ENCODE results near the gene BRI3.

Gene BRI3

DNA sequence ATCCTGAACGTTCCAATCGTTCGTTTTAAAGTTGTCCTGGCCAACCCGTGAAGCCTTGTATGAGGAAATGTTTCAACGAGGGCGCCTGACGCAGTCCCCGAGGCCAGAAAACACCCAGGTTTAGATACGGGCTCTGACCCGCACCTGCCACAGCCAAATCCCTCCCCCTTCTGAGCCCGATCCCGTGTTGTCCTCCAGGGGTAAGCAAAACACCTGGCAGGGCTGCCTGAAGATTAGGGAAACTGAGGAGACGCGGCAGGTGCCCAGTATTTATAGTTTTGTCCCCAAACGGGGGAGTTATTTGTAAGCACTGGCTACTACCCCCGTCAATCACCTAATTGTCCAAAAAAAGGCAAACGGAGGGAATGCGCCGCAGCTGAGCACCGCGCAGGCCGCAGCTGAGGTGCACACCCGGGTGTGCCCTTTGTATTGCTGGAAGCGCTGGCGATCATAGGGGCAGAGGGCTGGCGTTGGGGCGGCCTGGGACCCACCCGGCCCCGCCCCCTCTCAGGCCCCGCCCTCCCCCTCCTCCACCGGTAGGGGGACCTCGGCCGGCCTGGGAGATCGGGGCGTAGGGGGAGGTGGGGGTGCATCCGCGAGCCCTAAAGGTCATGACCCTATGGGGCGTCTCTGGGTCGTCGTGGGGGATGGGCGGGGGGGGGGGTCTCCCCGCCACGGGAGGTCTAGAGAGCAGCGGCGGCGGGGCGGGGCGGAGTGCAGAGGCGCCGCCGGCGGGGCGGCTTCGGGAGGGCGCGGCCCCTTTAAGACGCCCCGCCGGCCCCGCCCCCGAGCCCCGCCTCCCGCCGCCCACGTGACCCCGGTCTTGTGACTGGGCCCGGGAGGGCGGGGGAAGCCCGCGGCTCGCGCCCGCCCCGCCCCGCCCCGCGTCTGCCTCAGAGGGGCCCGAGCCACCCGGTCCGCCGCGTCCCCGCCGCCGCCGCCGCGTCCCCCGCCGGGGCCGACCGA is at the start of gene BRI3:
Gene BRI3 (plus strand): TSS at position 896 of the 966 bp plus-strand sequence. CDS start 110 bp downstream, outside the sequence.
- DNase-seq (ENCODE audit: low spot score): peak; percentile 93

DNA sequence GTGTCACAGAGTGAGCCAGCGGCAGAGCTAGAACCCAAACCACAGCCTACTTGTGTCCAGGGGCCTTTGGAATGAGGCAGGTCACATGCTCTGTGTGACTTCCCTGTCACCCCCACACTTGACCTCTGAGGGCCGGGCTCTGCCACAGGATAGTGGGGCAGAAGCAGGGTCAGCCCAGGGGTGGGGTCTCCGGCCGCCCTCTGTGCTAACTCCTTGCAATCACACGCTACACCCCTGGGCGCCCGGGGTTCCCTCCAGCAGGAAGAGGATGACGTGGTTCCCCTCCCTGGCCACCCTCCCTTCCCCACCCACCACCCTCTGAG is 49.3 kb upstream of the BRI3 start:
- no peak for DNase-seq (ENCODE audit: low spot score)

DNA sequence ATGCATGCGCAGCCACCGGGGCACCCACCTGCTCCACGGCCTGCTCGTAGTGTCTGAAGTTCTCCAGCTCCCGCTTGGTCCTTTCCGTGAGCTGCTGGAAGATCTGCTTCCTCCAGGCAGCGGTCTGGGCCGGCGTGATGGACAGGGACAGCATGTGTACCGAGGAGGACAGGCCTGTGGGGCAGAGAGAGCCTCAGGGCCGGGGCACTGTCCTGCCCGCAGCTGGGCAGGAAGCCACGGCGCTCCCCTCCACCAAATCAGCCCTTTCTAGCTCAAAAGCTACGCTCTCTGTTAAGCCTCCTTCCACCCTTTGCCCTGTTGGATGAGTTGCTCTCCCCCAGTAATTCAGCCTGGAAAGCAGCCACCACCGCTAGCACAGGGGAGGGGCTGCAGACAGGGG is 48.7 kb upstream of the BRI3 start:
- DNase-seq (ENCODE audit: low spot score): no peak

- no peak for DNase-seq (ENCODE audit: low spot score)
Observed at GRCh38 chr7:98233219-98234070, 48.0 kb upstream of the BRI3 start.

GRCh38 chr7:98234429-98235147 is 46.9 kb upstream of the BRI3 start:
- no peak for DNase-seq (ENCODE audit: low spot score)

- DNase-seq (ENCODE audit: low spot score): no peak
Observed at GRCh38 chr7:98235901-98236300, 45.6 kb upstream of the BRI3 start.

DNA sequence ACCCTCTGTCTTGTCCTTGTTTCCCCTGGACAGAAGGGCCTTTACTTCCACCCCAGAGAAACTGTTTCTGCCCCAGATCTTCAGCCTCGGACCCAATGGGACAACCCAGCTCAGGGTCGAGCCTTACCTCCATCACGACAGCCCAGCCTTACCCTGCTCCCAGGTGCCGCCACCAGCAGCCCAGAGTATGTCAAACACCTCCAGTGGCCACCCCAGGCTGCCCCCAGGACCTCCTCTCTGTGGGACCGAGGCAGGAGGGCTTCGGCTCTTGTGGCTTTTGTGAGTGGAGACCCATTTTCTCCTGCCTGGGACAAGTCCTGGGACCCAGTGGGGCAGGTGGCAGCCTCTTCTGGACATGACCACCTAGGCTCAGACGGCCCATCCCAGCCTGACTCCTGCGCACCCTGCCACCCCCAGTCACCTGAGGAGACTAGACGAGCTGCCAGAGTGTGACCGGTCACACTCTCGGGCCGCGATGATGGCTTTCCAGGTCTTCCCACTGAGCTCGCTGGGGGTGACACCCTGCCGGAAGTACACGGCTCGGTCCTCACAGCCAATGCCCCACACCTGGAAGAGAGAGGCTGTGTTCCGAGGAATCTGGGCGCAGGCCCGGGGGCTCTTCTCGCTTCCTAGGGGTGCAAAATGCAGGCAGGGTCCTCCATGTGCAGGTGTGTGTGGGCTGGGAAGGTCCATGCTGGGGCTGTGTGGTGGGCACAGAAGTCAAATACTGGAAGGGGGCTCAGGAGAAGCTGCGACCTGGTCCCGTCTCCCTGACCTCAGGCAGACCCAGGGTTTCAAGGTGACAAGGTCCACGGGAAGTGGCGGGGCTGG is 44.9 kb upstream of the BRI3 start:
- DNase-seq (ENCODE audit: low spot score): no peak

DNA sequence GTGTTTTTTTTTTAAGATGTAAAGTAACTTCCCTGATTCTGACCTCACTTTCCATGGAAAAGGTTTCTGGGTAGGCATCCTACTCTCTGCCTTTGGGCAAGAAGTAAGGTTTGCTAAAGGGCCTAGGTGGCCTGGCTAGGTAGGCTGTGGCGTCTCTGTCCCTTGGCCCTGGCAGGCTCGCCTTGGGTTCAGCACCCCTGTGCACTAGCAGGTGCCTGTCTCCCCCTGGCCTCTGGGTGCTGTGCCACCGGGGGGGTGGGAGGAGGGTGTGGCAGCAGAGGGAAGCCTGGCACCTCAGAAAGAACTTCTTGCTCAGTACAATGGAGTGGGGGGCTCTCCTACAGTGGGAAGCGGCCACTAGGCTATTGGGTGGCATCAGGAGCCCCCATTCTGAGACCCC is 43.4 kb upstream of the BRI3 start:
- no peak for DNase-seq (ENCODE audit: low spot score)

DNA sequence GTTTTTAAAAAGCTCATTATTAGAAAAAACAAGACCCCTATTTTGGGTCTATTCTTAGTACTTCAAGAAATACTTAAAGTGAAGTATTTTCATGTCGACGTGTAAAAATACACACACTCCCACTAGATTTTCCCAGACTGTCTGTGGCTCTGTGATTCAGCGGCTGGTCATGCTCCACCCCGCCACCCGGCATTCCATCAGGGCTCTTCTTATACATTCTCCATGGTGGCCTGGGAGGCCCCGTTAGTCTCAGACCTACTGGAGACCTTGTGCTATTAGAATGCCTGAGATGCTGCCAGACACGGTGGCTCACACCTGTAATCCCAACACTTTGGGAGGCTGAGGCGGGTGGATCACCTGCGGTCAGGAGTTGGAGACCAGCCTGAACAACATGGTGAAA is 42.5 kb upstream of the BRI3 start:
- no peak for DNase-seq (ENCODE audit: low spot score)

DNA sequence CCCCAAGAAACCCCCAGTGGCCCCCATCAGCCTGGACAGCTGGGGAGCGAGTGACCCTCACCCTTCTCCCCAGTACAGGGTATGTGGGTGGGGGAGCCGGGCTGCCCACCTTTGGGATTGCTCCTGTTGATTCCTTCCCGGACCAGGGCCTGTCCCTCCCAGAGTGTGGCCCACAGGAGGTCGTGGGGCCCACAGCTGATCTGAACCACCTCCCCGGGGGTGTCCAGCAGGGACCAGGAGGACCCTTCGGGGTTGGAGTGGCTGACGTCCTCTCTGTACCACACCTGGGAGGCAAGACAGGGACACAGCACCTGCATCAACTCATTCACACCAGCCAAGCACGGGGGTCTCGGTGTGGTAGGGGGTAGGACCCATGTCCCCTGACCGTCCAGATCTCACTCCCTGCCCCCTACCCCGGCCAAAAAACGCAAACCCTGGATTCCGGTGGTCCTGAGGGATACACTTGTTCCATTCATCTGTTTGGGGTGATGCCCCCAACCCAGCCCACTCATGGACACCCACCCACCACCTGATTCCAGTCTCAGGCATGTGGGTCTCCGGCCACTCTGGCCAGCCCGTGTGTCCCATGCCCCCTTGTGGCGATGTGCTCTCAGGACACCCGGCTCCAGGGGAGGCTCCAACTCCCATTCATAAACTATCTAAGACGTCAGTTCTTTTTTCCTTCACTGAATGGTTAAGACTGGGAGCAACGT is 40.4 kb upstream of the BRI3 start:
- DNase-seq (ENCODE audit: low spot score): peak; percentile 15

- no peak for DNase-seq (ENCODE audit: low spot score)
Observed at GRCh38 chr7:98241674-98242241, 39.7 kb upstream of the BRI3 start.

DNA sequence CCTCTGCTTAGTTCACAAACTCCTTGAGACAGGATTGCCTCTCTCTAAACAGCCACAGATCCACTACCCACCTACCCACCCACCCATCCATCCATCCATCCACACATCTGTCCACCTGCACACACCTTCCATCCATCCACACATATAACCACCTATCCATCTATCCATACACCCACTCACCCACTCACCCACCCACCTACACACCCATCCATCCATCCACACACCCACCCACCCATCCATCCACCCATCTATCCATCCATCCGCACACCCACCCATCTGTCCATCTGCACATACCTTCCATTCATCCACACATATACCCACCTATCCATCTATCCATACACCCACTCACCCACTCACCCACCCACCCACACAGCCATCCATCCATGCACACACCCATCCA is 39.1 kb upstream of the BRI3 start:
- no peak for DNase-seq (ENCODE audit: low spot score)

DNA sequence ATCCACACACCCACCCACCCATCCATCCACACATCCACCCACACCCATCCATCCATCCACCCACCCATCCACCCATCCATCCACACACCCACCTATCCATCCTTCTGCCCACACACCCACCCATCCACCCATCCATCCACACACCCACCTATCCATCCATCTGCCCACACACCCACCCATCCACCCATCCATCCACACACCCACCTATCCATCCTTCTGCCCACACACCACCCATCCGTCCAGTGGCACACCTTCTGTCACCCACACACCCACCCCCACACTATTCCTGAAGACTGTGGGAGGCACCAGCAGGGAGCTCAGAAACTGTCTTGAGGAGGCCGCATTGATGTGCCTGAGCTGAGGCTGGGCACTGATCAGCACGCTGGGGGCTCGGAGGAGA is 38.6 kb upstream of the BRI3 start:
- no peak for DNase-seq (ENCODE audit: low spot score)

DNA sequence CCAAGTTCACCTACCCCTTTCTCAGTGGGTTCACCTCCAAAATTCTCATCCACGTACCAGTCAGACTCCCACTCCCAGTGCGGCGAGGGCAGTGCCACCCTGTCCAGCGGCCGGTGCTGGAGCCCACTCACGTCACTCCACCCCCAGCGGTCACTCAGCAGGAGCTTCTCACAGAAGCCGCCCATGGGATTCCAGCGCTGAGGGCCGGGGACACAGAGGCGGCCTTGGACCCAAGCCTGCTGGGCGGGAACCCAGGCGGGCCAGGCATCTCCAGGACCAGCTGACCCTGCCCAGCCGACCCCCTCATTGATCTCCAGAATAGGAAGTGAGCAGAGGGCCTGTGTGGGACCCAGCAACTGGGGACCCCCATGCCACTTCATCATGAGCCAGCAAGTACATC is 36.6 kb upstream of the BRI3 start:
- no peak for DNase-seq (ENCODE audit: low spot score)

DNA sequence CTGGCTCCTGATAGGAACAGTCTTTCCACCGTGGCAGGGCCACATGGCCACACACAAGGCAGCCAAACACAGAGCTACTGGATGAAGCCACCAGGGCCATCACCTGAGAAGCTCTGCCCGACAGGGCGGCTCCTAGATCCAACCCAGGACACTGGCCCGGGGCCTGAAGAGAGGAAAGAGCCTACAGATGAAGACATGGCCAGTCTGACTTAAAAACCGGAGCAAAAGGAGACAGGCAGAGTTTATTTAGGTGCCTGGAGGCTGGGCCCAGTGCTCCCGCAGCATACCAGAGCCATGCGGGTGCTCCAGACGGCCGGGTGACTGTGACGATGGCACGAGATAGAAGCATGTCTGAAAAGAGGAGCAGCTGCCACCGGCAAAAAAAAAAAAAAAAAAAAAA is 33.3 kb upstream of the BRI3 start:
- DNase-seq (ENCODE audit: low spot score): no peak

DNA sequence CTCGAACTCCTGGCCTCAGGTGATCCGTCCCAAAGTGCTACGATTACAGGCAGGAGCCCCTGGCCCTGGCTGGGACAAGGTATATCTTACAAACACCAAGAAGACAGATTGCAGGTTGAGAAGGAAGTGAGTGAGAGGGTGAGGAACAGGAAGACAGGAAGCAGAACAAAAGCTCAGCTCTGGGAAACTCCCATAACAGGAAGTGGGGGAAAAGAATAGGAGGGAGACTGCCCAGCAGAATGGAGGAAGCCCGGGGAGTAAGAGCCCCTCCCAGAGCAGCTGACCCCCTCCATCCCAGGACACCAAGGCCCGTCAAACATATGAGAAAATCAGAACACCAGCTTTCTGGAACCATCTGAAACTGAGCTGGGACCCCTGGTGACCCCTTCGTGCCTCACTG is 32.4 kb upstream of the BRI3 start:
- DNase-seq (ENCODE audit: low spot score): no peak

DNA sequence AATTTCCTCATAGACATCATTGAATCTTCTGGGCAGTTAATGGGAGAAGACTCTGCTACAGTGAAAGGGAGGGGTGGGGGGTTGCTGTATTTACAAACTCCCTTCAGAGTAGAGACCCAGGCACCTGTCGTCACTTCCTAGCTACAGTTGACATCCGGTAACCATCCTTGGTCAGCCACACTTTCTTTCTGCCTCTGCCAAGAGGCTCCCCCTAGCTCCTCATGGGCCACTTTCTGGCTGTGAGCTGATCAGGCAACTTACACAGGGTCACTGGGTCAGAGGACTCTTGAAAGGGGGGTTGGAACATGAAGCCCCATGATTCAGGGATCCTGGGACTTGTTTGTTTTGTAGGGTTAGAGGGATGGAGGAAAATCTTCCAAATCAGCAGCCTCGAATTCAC is 30.7 kb upstream of the BRI3 start:
- DNase-seq (ENCODE audit: low spot score): no peak

- no peak for DNase-seq (ENCODE audit: low spot score)
Observed at GRCh38 chr7:98251231-98251600, 30.3 kb upstream of the BRI3 start.

DNA sequence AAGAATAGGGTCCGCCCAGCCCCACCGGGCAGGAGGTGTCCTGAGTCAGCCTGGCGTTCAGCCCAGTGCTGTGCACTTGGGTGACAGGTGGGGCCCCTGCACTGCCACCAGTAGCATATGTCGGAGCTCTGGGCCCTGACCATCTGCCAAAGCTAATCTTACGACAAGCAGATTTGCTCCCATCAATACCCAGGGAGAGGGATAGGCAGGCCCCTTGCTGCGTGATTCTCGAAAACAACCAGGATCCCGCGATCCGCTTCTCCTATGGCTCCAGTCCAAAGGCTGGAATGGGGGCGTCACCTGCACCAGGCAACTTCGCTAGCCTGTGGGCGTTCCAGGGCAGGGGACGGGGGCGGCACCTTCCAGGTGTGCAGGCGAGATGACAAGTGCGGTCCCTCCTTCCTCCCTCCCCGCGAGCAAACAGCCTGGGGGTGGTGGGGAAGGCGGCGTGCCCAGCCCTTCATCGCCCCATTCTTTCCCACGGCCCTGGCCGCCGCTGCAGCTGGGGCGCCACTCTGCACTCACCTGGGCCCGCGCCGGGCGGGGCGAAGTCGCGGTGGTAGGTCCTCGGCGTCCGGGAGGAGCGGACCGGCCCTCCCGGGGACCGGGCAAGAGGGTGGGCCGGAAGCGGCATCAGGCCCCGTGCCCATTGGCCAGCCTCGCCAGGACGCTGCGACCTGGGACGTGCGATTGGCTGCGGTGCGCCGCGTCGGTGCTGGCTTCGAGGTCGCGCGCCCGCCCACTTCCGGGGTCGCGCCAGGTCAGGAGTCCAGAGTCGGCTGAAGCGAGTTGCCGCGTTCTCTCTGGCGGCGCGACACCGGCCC is 29.7 kb upstream of the BRI3 start, which contains the start of gene TECPR1:
Gene TECPR1 (minus strand): TSS at position 632 of the 824 bp plus-strand sequence. CDS start 6,086 bp downstream, outside the sequence.
- peak; percentile 94 for DNase-seq (ENCODE audit: low spot score)

All from hematopoietic multipotent progenitor cell treated with erythropoietin and hydrocortisone succinate and interleukin-3 and kit ligand, for 17 days (in vitro differentiated cells).